PC-9 (cell line): Measurements from ENCODE around the gene POTEF. TPM values are rescaled to one million over a fixed set of nuclear protein-coding genes. Genes with fewer than 3 reads are reported as not detected.
"Not testable (repeated sequence)": the region's sequence is repeated elsewhere in the genome, so short reads cannot be mapped to it uniquely, and the experiment has no call there.

Experiments
- BruUV-seq: library from RNA; stranded (reverse); fragments of 400-500 nt; replicated peaks from 2 replicates; lab custom pipeline; 2021; lab: Mats Ljungman, UMichigan
- CTCF ChIA-PET: fragments of 300-600 bp; sonication (Branson Sonifier 250); formaldehyde crosslinking; loops from one replicate; lab custom pipeline; 2022; ENCODE audit warnings: antibody characterized with exemption; lab: Charles Lee
- POLR2A ChIA-PET: fragments of 300-600 bp; sonication (Branson Sonifier 250); formaldehyde crosslinking; loops from one replicate; lab custom pipeline; 2022; ENCODE audit warnings: antibody characterized with exemption; ENCODE audit not compliant: unreplicated experiment; lab: Charles Lee
- DNase-seq, 2 experiments: peaks; one replicate each; pipeline versions ENCODE4 v3.0.0 to v3.0.0-alpha.2; 2015 to 2022; ENCODE audit warnings: mixed read lengths in 1 of 2
- H2AFZ ChIP-seq: fragments of 200-600 bp; sonication (generic); 2 replicates; pipeline ENCODE4 v1.8.1; 2017; ENCODE audit warnings: antibody characterized with exemption
- H3F3A ChIP-seq: fragments of 200-600 bp; sonication (generic); 2 replicates; pipeline ENCODE4 v1.8.1; 2017; ENCODE audit warnings: antibody characterized with exemption, mild to moderate bottlenecking, low read depth; ENCODE audit not compliant: insufficient read depth
- H3K27ac ChIP-seq: fragments of 200-600 bp; sonication (generic); 2 replicates; pipeline ENCODE4 v1.6.1; 2016; ENCODE audit warnings: mixed run types
- H3K27me3 ChIP-seq: fragments of 200-600 bp; sonication (generic); 2 replicates; pipeline ENCODE4 v1.6.1; 2016; ENCODE audit warnings: low read depth, mixed run types; ENCODE audit not compliant: insufficient read depth
- H3K36me3 ChIP-seq: fragments of 200-600 bp; sonication (generic); 2 replicates; pipeline ENCODE4 v1.6.1; 2016; ENCODE audit warnings: low read depth, mixed run types
- H3K4me1 ChIP-seq: fragments of 200-600 bp; sonication (generic); replicated peaks from 2 replicates; pipeline ENCODE4 v1.6.1; 2016; ENCODE audit warnings: mixed run types; ENCODE audit not compliant: insufficient read depth
- H3K4me2 ChIP-seq: fragments of 200-600 bp; sonication (generic); 2 replicates; pipeline ENCODE4 v1.6.1; 2017; ENCODE audit warnings: mixed run types
- H3K4me3 ChIP-seq: fragments of 200-600 bp; sonication (generic); 2 replicates; pipeline ENCODE4 v1.6.1; 2016; ENCODE audit warnings: mixed run types
- H3K79me2 ChIP-seq: fragments of 200-600 bp; sonication (generic); 2 replicates; pipeline ENCODE4 v1.6.1; 2017; ENCODE audit warnings: low read depth, mixed run types
- H3K9me2 ChIP-seq: fragments of 200-600 bp; sonication (generic); 2 replicates; pipeline ENCODE4 v1.8.1; 2017; ENCODE audit warnings: mild to moderate bottlenecking; ENCODE audit not compliant: insufficient read depth
- H3K9me3 ChIP-seq: fragments of 200-600 bp; sonication (generic); 2 replicates; pipeline ENCODE4 v1.8.1; 2016; ENCODE audit warnings: low read depth; ENCODE audit not compliant: insufficient read depth
- H4K20me1 ChIP-seq: fragments of 200-600 bp; sonication (generic); 2 replicates; pipeline ENCODE4 v1.8.1; 2017; ENCODE audit not compliant: insufficient read depth
- intact Hi-C: fragments of 100-400 bp; cut with micrococcal nuclease; formaldehyde crosslinking; loops from one replicate; pipeline ENCODE4 v1.10.0; 2022; ENCODE audit not compliant: unreplicated experiment
- total RNA-seq: library from RNA; stranded (reverse); gene quantifications from 2 replicates; pipeline ENCODE4 v1.2.3, GENCODE V29; 2021

POTEF gene
- total RNA-seq, 1 experiment from 2014 or later, result not detected

DNA sequence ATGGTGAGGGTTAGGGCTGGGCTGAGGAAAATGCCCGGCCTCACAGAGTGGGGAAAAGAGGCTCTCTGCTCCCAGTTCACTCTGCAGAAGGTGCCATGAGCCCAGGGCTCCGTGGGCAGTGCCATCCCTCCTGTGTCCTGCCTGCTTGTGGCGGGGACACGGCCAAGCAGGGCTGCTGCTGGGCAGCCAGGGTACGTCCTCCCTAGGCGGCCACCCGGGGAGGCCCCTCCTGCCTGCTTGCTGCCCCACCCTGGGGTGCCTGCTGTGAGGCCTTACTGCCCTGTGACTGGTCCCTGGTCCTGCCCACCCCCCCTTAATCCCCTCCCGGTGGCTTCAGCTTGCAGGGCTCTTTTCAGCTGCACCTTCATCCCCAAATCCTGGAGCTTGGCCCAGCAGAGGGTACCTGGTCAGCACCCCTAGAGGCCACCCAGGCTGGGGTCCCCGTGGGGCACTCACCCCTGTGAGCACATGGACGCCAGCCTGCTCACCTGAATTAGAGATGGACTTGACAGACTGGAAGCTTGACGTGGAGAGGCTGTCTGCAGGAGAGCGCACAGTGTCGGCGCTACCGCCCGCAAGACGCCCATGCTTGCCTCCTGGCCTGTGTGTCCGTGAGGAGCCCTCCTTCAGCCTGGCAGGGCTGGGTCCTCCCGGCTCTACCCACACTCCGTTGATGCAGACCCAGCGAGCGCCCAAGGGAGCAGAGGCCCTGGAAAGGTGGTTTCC is 12.8 kb upstream of the POTEF start:
- H3K79me2 ChIP-seq, H3F3A ChIP-seq, CTCF ChIA-PET, H3K9me2 ChIP-seq, H3K27me3 ChIP-seq, POLR2A ChIA-PET, intact Hi-C loops, H3K36me3 ChIP-seq, H3K4me3 ChIP-seq, H4K20me1 ChIP-seq, BruUV-seq, H2AFZ ChIP-seq, H3K27ac ChIP-seq, H3K4me1 ChIP-seq, H3K9me3 ChIP-seq, H3K4me2 ChIP-seq, DNase-seq: not testable (repeated sequence)

DNA sequence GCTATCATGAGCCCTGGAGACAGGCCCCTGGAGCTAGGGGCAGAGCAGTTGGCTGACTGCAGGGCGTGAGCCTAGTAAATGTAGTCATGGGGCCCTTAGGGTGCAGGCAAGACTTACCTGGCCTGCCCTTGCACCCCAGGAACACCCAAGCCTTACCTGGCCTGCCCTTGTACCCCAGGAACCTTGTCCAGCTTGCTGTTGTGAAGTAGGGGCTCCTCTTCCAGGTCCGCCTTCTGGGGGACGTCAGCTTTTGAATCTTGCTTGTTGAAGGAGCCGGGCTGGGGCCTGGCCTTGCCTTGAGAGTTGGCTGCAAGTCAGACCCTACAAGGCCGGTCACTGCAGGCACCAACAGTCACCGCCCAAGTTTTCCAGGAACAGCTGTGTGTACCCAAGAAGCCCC is 12.0 kb upstream of the POTEF start:
- H3K79me2 ChIP-seq, H3K36me3 ChIP-seq, H3F3A ChIP-seq, BruUV-seq, H3K4me3 ChIP-seq, H3K9me3 ChIP-seq, DNase-seq, H4K20me1 ChIP-seq, intact Hi-C loops, H3K27me3 ChIP-seq, H3K27ac ChIP-seq, CTCF ChIA-PET, H3K9me2 ChIP-seq, H3K4me2 ChIP-seq, H3K4me1 ChIP-seq, H2AFZ ChIP-seq, POLR2A ChIA-PET: not testable (repeated sequence)

DNA sequence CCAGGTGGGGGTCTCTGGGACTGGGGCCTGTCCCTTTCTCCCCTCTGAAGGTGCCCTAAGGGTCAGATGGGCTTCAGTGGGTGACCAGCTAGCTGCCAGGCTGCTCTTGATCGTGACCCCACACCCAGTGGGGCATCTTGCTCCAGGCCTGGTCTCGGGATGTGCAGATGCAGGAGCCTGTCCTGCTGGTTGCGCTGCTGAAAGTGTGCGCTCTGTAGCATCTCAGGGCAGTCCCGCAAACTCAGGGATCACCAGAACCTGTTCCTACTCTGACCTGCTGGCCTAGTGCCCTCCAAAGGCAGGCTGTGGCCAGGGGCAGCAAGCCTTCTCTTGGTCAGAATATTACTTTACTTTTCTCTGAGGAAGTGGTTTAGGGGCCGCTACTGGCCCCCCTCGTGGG is 11.5 kb upstream of the POTEF start:
- H3K9me2 ChIP-seq, POLR2A ChIA-PET, intact Hi-C loops, H3K4me1 ChIP-seq, H3K4me3 ChIP-seq, DNase-seq, H2AFZ ChIP-seq, CTCF ChIA-PET, H3K79me2 ChIP-seq, H3K9me3 ChIP-seq, H3K4me2 ChIP-seq, H3K36me3 ChIP-seq, BruUV-seq, H3F3A ChIP-seq, H3K27ac ChIP-seq, H3K27me3 ChIP-seq, H4K20me1 ChIP-seq: not testable (repeated sequence)

DNA sequence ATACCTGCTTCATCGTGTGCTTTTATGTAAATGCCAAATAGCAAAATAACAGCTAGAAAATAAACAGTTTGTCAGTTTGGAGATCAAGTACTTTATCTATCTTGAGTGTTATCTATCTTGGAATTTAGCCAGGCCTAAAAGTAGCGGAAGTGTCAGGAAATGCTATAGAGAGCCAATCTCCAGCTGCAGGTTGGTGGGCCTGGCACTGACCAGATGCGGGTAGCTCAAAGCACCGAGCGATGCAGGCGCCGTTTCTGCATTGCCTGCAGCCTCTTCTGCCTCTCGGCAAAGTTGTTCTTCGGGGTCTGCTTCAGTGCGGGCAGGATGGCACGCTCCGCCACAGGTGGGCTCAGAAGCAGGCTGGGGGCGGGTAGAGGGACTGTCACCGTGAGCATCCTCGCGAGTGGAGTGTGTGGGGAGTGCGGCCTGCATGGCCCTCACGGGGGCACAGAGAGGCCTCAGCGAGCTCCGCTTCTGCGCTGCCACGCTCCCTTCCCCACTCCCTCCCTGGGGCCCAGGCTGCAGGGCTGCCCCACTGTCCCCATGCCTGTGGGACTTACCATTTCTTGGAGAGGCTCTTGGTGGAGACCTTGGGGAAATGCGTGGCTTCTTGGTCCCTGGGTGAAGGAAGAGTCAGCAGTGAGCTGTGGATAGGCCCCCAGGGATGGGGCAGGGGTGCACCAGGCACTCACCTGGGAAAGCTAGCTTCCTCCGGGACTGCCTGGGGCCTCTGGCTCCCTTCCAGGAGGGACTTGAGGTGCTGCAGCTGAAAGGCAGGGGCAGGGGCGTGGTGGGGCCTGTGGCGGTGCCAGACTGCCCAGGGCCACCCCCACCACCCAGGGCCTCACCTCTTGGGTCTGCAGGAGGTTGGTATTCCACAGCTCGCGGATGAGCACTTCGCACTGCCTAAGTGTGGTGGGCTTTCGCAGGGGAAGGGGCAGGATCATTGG is 10.6 kb upstream of the POTEF start:
- H3K79me2 ChIP-seq, H3K4me1 ChIP-seq, H3K27me3 ChIP-seq, H3K36me3 ChIP-seq, H4K20me1 ChIP-seq, DNase-seq, H2AFZ ChIP-seq, BruUV-seq, CTCF ChIA-PET, H3K4me3 ChIP-seq, intact Hi-C loops, H3F3A ChIP-seq, POLR2A ChIA-PET, H3K27ac ChIP-seq, H3K4me2 ChIP-seq, H3K9me3 ChIP-seq, H3K9me2 ChIP-seq: not testable (repeated sequence)

DNA sequence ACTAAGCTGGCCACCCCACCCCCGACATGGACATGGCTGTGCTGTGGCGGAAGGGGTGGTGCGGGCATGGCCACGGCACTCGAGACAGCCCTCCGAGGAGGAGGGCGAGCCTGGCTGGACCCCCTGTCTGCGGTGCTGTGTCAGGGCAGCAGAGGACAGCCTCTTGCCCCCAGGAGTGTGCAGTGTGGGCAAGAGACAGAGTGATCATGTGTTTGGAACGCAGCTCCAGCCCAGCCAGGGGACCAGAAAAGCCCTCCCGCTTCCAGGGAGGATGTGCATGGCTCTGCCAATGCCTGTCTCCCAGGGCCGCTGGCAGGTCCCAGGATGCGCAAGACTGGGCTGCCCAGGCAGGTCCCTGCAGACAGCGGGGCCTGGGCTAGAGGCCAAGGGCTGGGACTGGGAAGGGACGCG is 9.8 kb upstream of the POTEF start:
- H3F3A ChIP-seq, H4K20me1 ChIP-seq, POLR2A ChIA-PET, DNase-seq, H3K36me3 ChIP-seq, H3K4me3 ChIP-seq, H3K4me2 ChIP-seq, BruUV-seq, H3K79me2 ChIP-seq, H3K27ac ChIP-seq, H3K27me3 ChIP-seq, H3K9me2 ChIP-seq, H3K9me3 ChIP-seq, CTCF ChIA-PET, H3K4me1 ChIP-seq, H2AFZ ChIP-seq, intact Hi-C loops: not testable (repeated sequence)

DNA sequence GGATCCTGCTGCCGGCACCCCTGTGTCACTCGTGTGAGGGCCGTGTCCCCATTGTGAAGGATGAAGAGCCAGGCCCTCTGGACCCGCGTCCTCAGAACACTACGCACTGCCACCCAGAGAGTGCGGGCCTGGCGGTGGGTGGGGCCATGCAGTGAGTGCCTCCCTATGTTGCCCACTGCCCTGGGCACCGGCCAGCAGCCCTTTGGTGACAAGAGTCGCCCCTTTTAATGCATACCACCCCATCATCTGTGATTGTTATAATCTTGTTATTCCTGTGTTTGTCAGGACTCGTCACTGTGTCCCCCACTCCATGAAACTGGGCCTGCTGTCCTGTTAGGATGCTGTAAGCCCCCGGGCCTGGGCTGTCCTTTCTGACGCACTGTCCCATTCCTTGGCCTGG is 9.3 kb upstream of the POTEF start:
- H3K9me2 ChIP-seq, DNase-seq, H3K36me3 ChIP-seq, H3K4me3 ChIP-seq, H3K4me1 ChIP-seq, H3K9me3 ChIP-seq, H3K27ac ChIP-seq, H2AFZ ChIP-seq, POLR2A ChIA-PET, CTCF ChIA-PET, H3K79me2 ChIP-seq, H3K4me2 ChIP-seq, intact Hi-C loops, BruUV-seq, H3F3A ChIP-seq, H4K20me1 ChIP-seq: not testable (repeated sequence)
- peaks cover 13% of the 10 kb centered on the region for H3K27me3 ChIP-seq

DNA sequence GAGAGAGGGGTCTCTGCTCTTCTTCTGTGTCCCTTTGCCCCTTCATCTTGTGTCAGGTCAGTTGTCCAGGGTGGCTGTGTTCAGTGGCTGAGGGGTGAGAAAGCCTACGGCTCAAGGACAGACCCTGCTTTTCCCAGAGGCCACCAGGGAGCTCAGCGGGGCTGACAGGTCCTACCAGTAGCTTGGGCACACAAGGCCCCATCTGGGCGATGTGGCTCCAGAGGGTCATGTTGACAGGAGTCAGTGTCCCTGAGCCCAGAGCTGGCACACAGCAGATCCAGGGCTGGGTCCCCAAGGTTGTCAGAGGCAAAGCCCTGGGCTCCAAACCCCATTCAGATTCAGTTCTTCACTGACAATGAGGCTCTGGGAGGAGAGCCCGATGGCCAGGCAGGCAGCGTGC is 8.1 kb upstream of the POTEF start:
- POLR2A ChIA-PET, H3K4me3 ChIP-seq, H3K4me1 ChIP-seq, H2AFZ ChIP-seq, H3F3A ChIP-seq, H4K20me1 ChIP-seq, H3K9me2 ChIP-seq, DNase-seq, H3K9me3 ChIP-seq, H3K36me3 ChIP-seq, H3K79me2 ChIP-seq, H3K27ac ChIP-seq, CTCF ChIA-PET, H3K4me2 ChIP-seq, BruUV-seq, intact Hi-C loops: not testable (repeated sequence)
- H3K27me3 ChIP-seq, result peaks cover 19% of the 10 kb centered on the region
